SW480 (cell line): Measurements from ENCODE around the gene TRAK1.
A peak's percentile ranks its signal among the peaks of the same experiment; 100 is the strongest.
"Not testable (repeated sequence)": the region's sequence is repeated elsewhere in the genome, so short reads cannot be mapped to it uniquely, and the experiment has no call there.

Experiments
- DNase-seq: peaks from one replicate; pipeline ENCODE4 v3.0.0-alpha.2; 2016; ENCODE audit warnings: low spot score

Gene TRAK1

GRCh38 chr3:42097566-42097946 is 6.4 kb downstream of the TRAK1 start:
- no peak for DNase-seq

GRCh38 chr3:42098171-42098570 is 7.0 kb downstream of the TRAK1 start:
- DNase-seq = no peak

GRCh38 chr3:42099020-42099765 is 8.0 kb downstream of the TRAK1 start:
- DNase-seq = no peak

- DNase-seq = no peak
Observed at GRCh38 chr3:42101048-42101447, 9.9 kb downstream of the TRAK1 start.

GRCh38 chr3:42101481-42101880 is 10.3 kb downstream of the TRAK1 start:
- DNase-seq = no peak

GRCh38 chr3:42102571-42102970 is 11.4 kb downstream of the TRAK1 start:
- no peak for DNase-seq

GRCh38 chr3:42103921-42104665 is 12.9 kb downstream of the TRAK1 start:
- not testable (repeated sequence) for DNase-seq

- DNase-seq = not testable (repeated sequence)
Observed at GRCh38 chr3:42105994-42106393, 14.8 kb downstream of the TRAK1 start.

GRCh38 chr3:42106646-42107045 is 15.5 kb downstream of the TRAK1 start:
- DNase-seq = no peak

- no peak for DNase-seq
Observed at GRCh38 chr3:42110631-42111030, 19.5 kb downstream of the TRAK1 start.

- no peak for DNase-seq
Observed at GRCh38 chr3:42114130-42114725, 23.1 kb downstream of the TRAK1 start.

- no peak for DNase-seq
Observed at GRCh38 chr3:42115215-42115614, 24.1 kb downstream of the TRAK1 start.

GRCh38 chr3:42115946-42116345 is 24.8 kb downstream of the TRAK1 start:
- no peak for DNase-seq

- DNase-seq = no peak
Observed at GRCh38 chr3:42116466-42116865, 25.3 kb downstream of the TRAK1 start.

- DNase-seq = no peak
Observed at GRCh38 chr3:42117175-42118008, 26.2 kb downstream of the TRAK1 start.

- DNase-seq = peak; percentile 67
Observed at GRCh38 chr3:42118762-42119361, 27.7 kb downstream of the TRAK1 start.

- no peak for DNase-seq
Observed at GRCh38 chr3:42119561-42120355, 28.6 kb downstream of the TRAK1 start.

GRCh38 chr3:42120866-42121265 is 29.7 kb downstream of the TRAK1 start:
- no peak for DNase-seq

- no peak for DNase-seq
Observed at GRCh38 chr3:42122261-42123011, 31.3 kb downstream of the TRAK1 start.

- no peak for DNase-seq
Observed at GRCh38 chr3:42123012-42123581, 31.9 kb downstream of the TRAK1 start.
